Dermis microvascular lymphatic vessel endothelial cell (primary cell): Measurements from ENCODE around the gene ART1. TPM values are rescaled to one million over a fixed set of nuclear protein-coding genes. Genes with fewer than 3 reads are reported as not detected.
"Not testable (repeated sequence)": the region's sequence is repeated elsewhere in the genome, so short reads cannot be mapped to it uniquely, and the experiment has no call there.

Experiments
- DNase-seq, 2 donors: peaks; one replicate each; pipeline versions ENCODE4 v3.0.0 to v3.0.0-alpha.2; 2010; ENCODE audit warnings: low read depth in 2 of 2
- total RNA-seq: library from RNA; depleted of rRNA; stranded (reverse); fragments of >200 nt; gene quantifications from 2 replicates; pipeline ENCODE4 v1.2.1, GENCODE V29; 2014

The ART1 gene
- total RNA-seq, 1 donor from 2014 or later, result not detected

GRCh38 chr11:3632070-3632660 is 12.8 kb upstream of the ART1 start:
- DNase-seq, result no peak

- no peak for DNase-seq
These were observed 9.1 kb upstream of the ART1 start for GRCh38 chr11:3635641-3636375.

GRCh38 chr11:3637201-3637600 is 7.7 kb upstream of the ART1 start:
- no peak for DNase-seq

- no peak for DNase-seq
These were observed 6.4 kb upstream of the ART1 start for GRCh38 chr11:3638513-3638912.

- no peak for DNase-seq
These were observed 5.1 kb upstream of the ART1 start for GRCh38 chr11:3639841-3640240.

GRCh38 chr11:3641191-3641590 is 3.7 kb upstream of the ART1 start:
- DNase-seq, result no peak

GRCh38 chr11:3641701-3642070 is 3.2 kb upstream of the ART1 start, which contains the start of gene ART5:
Gene ART5, minus strand, starts transcription at chr11:3641992. Its CDS starts 130 bp downstream, at chr11:3641862.
- DNase-seq, result no peak

- DNase-seq, result peak in 1 of 2 donors; percentile 74
These were observed 2.6 kb upstream of the ART1 start for GRCh38 chr11:3642071-3642951.

GRCh38 chr11:3643102-3643546 is 1.8 kb upstream of the ART1 start:
- not testable (repeated sequence) for DNase-seq

GRCh38 chr11:3645552-3645951 is 624 bp downstream of the ART1 start:
- DNase-seq, result no peak

GRCh38 chr11:3648843-3649242 is 3.9 kb downstream of the ART1 start:
- not testable (repeated sequence) for DNase-seq

GRCh38 chr11:3649374-3649773 is 4.4 kb downstream of the ART1 start:
- DNase-seq, result not testable (repeated sequence)

GRCh38 chr11:3652514-3652913 is 7.6 kb downstream of the ART1 start:
- DNase-seq, result not testable (repeated sequence)

GRCh38 chr11:3655547-3655946 is 10.6 kb downstream of the ART1 start:
- DNase-seq, result no peak

GRCh38 chr11:3657331-3657730 is 12.4 kb downstream of the ART1 start:
- not testable (repeated sequence) for DNase-seq

GRCh38 chr11:3658252-3658651 is 13.3 kb downstream of the ART1 start:
- DNase-seq, result no peak

GRCh38 chr11:3659595-3660515 is 14.9 kb downstream of the ART1 start:
- no peak for DNase-seq

GRCh38 chr11:3660960-3661359 is 16.0 kb downstream of the ART1 start:
- no peak for DNase-seq

- DNase-seq, result no peak
These were observed 17.9 kb downstream of the ART1 start for GRCh38 chr11:3662856-3663255.

- no peak for DNase-seq
These were observed 19.2 kb downstream of the ART1 start for GRCh38 chr11:3664032-3664630.
